K562 treated with DMSO at 1 percent for 4 hours (cell line): ENCODE results near the gene DDIT3. TPM values are rescaled to one million over a fixed set of nuclear protein-coding genes. Genes with fewer than 3 reads are reported as not detected.

Source experiments
- total RNA-seq: library from RNA; unstranded; fragments of 300-600 nt; gene quantifications from 2 replicates; pipeline ENCODE4 v1.2.3, GENCODE V29; 2022; ENCODE audit not compliant: insufficient read depth

The DDIT3 gene
- 140 and 191 TPM in 2 replicates for total RNA-seq

DNA sequence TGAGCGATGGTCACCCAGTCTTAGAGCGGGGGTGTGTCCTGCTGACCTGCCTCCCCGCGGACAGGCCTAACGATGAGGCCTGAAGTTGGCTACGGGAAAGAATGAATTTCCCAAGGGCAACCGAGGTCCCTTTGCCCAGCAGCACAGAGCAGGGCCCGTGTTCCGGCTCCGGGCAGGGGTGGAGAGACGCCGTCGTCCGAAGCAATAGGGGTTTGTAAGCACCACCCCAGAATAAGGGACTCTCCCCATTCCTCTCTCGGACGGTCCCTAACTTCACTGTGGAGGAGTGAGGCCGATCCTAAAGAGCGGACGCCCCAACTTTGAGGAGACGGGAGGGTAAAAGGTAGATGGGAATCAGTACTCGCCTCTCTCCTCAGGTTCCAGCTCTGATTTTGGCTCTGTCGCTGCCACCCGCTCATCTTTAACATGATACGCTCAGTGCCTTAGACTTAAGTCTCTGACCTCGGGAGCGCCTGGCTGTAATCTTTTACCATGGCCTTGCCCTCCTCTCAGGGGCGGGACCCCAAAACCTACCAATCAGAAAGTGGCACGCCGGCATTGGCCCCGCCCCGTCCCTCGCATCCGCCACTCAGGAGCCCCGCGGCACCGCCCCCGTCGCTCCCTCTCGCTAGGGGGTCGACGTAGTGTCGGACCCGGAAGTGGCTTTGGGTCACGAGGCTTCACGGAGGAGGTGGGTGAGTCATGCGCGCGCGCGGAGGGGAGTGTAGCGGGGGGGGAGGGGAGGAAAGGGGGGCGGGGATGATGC is at the start of gene DDIT3:
Gene DDIT3 (minus strand): TSS at position 462 of the 766 bp plus-strand sequence. CDS start 3,108 bp downstream, outside the sequence.

GRCh38 chr12:57549909-57550640 is 29.8 kb upstream of the DDIT3 start, which contains the start of gene KIF5A:
TSS of gene KIF5A (plus strand) at chr12:57550044. CDS start at chr12:57550272, 228 bp downstream.

GRCh38 chr12:57546438-57547287 is 26.3 kb upstream of the DDIT3 start, which contains the start of gene DCTN2:
TSS of gene DCTN2 (minus strand) at chr12:57547192. CDS start at chr12:57547063, 129 bp downstream.

GRCh38 chr12:57522011-57522886 is 1.9 kb upstream of the DDIT3 start, which contains the start of gene MBD6:
TSS of gene MBD6 (plus strand) at chr12:57522824. CDS start at chr12:57524304, 1,480 bp downstream.

DNA sequence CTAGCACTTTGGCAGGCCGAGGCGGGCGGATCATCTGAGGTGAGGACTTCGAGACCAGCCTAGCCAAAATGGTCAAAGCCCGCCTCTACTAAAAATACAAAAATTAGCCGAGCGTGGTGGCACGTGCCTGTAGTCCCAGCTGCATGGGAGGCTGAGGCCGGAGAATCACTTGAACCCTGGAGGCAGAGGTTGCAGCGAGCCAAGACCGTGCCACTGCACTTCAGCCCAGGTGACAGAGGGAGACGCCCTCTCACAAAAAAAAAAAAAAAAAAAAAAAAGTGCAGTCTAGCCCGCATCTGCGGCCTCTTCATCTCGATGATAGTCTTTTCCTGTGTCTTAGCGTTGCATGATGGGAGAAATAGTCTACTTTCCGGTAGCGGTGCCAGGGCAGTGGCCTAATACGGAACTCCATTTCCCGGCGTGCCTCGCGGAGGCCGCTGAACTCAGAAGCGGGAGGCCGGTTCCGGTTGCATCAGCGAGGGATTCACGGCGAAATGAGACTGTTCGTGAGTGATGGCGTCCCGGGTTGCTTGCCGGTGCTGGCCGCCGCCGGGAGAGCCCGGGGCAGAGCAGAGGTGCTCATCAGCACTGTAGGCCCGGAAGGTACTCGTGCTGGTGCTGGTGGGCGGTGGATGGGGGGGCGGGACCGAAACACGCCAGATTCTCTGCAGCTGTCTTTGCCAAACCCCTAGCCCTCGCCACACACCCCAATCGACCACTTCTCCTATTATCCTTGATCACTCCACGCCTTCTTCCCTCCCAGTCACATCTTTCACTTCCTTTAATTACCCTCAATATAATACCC is 32.5 kb downstream of the DDIT3 start, which contains the start of gene MARS1:
Gene MARS1 (plus strand): TSS at position 472 of the 805 bp plus-strand sequence. CDS start 23 bp downstream, at position 495.

GRCh38 chr12:57479376-57480115 is 40.8 kb downstream of the DDIT3 start, which contains the start of gene ARHGAP9:
TSS of gene ARHGAP9 (minus strand) at chr12:57479866. CDS start at chr12:57479406, 460 bp downstream.

Other genes with a start within 250 kb of the DDIT3 start
- gene R3HDM2, start 89.5 kb downstream of the DDIT3 start, total RNA-seq: 15.5 and 21.6 TPM in 2 replicates
- gene INHBC, start 85.7 kb downstream of the DDIT3 start, total RNA-seq: 0.31 TPM in 1 of 2 replicates, not detected in the other
- gene INHBE, start 65.2 kb downstream of the DDIT3 start, total RNA-seq: 49.4 and 57.7 TPM in 2 replicates
- gene GLI1, start 60.7 kb downstream of the DDIT3 start, total RNA-seq: 2.6 and 3.5 TPM in 2 replicates
- 14.0 and 18.3 TPM in 2 replicates for gene ARHGAP9, start 40.6 kb downstream of the DDIT3 start, total RNA-seq
- 487 and 490 TPM in 2 replicates for gene MARS1, start 32.4 kb downstream of the DDIT3 start, total RNA-seq
- gene MBD6, start 2.3 kb upstream of the DDIT3 start, total RNA-seq: 15.6 and 20.0 TPM in 2 replicates
- 189 and 190 TPM in 2 replicates for gene DCTN2, start 26.7 kb upstream of the DDIT3 start, total RNA-seq
- 9.7 and 11.8 TPM in 2 replicates for gene KIF5A, start 29.5 kb upstream of the DDIT3 start, total RNA-seq
- gene PIP4K2C, start 70.7 kb upstream of the DDIT3 start, total RNA-seq: 27.5 and 31.0 TPM in 2 replicates
- gene DTX3, start 84.3 kb upstream of the DDIT3 start, total RNA-seq: 0.25 TPM in 1 of 2 replicates, not detected in the other
- gene ARHGEF25, start 90.9 kb upstream of the DDIT3 start, total RNA-seq: 12.1 and 14.9 TPM in 2 replicates
- gene B4GALNT1, start 112.7 kb upstream of the DDIT3 start, total RNA-seq: 21.1 and 36.0 TPM in 2 replicates
- gene OS9, start 173.6 kb upstream of the DDIT3 start, total RNA-seq: 210 and 229 TPM in 2 replicates
- 0.21 TPM in 1 of 2 replicates, not detected in the other for gene AGAP2, start 218.2 kb upstream of the DDIT3 start, total RNA-seq
- 14.0 and 16.3 TPM in 2 replicates for gene TSPAN31, start 224.5 kb upstream of the DDIT3 start, total RNA-seq
- 194 and 214 TPM in 2 replicates for gene CDK4, start 231.8 kb upstream of the DDIT3 start, total RNA-seq
- gene MARCHF9, start 234.6 kb upstream of the DDIT3 start, total RNA-seq: 3.5 and 8.9 TPM in 2 replicates
- 0.84 and 1.0 TPM in 2 replicates for gene CYP27B1, start 246.6 kb upstream of the DDIT3 start, total RNA-seq